ENCODE results near the gene SLC35A2.

SLC35A2 gene

DNA sequence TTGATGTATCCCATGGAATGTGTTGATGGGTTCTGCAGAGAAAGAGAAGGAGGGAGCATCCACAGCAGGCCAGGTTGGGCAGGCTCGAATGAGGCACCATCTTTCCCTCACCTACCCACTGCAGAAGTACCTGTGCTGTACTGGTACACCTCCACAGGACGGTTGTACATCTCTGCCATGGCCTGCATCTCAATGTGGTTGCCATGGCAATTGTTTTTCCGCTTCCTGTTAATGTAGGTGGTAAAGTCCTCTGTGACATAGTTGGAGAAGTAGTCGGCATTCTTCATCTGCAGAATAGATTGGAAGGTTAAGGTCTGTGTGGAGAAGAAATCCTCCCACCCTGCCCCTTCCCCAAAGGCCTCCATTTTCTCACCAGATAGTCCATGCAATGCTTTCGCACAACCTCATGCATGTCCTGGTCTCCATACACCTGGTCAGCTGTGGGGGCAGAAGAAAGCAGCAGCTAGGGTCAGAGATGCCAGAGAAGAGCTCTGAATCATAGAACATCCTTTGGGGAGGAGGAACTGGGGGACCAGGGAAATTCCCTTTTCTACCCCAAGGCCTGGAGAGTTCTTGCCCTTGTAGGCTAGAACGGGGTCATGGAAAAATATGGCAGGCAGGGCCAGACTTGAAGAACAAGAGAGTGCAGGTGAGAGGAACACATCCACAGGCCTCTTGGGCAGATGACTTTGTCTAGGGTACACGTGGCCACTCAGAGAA lies 23.3 kb upstream of the SLC35A2 start:
- peaks cover 43% of the 10 kb centered on the region for H3K36me3 Mint-ChIP-seq (ENCODE audit: low read depth)
- no peak overlapping the region for H3K4me3 Mint-ChIP-seq
- H3K4me1 Mint-ChIP-seq: peaks cover 7% of the 10 kb centered on the region
- TF ChIP-seq, protein P1, sequence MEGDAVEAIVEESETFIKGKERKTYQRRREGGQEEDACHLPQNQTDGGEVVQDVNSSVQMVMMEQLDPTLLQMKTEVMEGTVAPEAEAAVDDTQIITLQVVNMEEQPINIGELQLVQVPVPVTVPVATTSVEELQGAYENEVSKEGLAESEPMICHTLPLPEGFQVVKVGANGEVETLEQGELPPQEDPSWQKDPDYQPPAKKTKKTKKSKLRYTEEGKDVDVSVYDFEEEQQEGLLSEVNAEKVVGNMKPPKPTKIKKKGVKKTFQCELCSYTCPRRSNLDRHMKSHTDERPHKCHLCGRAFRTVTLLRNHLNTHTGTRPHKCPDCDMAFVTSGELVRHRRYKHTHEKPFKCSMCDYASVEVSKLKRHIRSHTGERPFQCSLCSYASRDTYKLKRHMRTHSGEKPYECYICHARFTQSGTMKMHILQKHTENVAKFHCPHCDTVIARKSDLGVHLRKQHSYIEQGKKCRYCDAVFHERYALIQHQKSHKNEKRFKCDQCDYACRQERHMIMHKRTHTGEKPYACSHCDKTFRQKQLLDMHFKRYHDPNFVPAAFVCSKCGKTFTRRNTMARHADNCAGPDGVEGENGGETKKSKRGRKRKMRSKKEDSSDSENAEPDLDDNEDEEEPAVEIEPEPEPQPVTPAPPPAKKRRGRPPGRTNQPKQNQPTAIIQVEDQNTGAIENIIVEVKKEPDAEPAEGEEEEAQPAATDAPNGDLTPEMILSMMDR (IDR thresholded peaks at IDR 0.05; ENCODE audit: unreplicated experiment in 3 of 3): no peak
- H3K9me3 Mint-ChIP-seq: peaks cover 15% of the 10 kb centered on the region
- H3K27me3 Mint-ChIP-seq (ENCODE audit: low read depth): no peaks in the 10 kb centered on the region
- H3K27ac Mint-ChIP-seq: no peak overlapping the region

- peaks cover under 1% of the 10 kb centered on the region for H3K4me1 Mint-ChIP-seq
- TF ChIP-seq, protein P1 (IDR thresholded peaks at IDR 0.05; ENCODE audit: unreplicated experiment in 3 of 3): no peak
These were observed 22.3 kb upstream of the SLC35A2 start for GRCh38 chrX:48933757-48934156.

DNA sequence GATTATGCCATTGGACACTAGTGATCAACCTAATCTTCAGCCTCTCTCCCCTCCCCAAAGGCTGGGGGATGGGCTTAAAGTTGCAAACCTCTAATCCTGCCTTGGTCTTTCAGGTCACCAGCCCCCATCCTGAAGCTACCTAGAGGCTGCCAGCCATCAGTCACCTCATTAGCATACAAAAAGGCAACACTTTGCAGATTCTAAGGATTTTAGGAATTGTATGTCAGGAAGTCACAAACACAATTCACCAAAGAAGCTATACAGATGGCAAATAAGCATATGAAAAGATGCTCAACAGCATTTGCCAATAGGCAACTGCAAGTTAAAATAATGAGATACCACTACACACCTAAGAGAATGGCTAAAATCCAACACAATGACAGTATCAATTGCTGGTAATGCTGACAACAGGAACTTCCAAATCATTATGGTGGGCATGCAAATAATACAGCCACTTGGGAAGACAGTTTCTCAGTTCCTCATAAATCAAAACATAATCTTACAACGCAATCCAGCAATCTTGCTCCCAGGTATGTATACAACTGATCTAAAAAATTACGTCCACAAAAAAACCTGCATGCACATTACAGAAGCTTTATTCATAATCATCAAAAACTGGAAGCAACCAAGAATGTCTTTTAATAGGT lies 16.4 kb upstream of the SLC35A2 start:
- Mint-ChIP-seq H3K9me3 (peaks cover 16% of the 10 kb centered on the region), H3K4me3 (no peak overlapping the region), H3K36me3 (ENCODE audit: low read depth) (peaks cover 48% of the 10 kb centered on the region), H3K27me3 (ENCODE audit: low read depth) (no peaks in the 10 kb centered on the region), H3K4me1 (no peaks in the 10 kb centered on the region), H3K27ac (no peak overlapping the region)
- TF ChIP-seq, protein P1 (IDR thresholded peaks at IDR 0.05; ENCODE audit: unreplicated experiment in 3 of 3): no peak

More at GRCh38 chrX:48933757-48934156, 22.3 kb upstream of the SLC35A2 start:
- H3K9me3 Mint-ChIP-seq: peaks cover 15% of the 10 kb centered on the region
- no peak overlapping the region for H3K4me3 Mint-ChIP-seq
- peaks cover 43% of the 10 kb centered on the region for H3K36me3 Mint-ChIP-seq (ENCODE audit: low read depth)
- no peaks in the 10 kb centered on the region for H3K27me3 Mint-ChIP-seq (ENCODE audit: low read depth)
- H3K27ac Mint-ChIP-seq: no peak overlapping the region

DNA sequence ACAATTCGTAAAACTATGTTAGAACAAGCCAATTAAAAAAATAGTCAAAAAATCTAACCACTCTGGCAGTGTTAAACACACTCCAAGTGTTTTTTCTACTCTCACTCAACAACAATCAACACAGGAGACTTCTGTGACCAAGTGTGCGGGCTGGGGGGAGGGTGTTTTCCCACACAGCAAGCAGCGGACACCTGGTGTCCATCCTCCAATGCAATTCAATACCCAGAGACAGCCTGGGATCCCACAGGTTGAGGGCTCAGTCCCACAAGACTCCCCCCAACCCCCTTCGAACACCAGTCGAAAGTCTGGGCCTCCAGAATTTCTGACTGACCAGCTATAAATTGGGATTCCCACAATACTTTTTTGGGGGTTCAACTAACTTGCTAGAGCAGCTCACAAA lies 15.7 kb upstream of the SLC35A2 start:
- Mint-ChIP-seq H3K27ac (no peak overlapping the region), H3K4me1 (no peaks in the 10 kb centered on the region), H3K27me3 (ENCODE audit: low read depth) (no peaks in the 10 kb centered on the region), H3K4me3 (no peak overlapping the region), H3K9me3 (peaks cover 15% of the 10 kb centered on the region), H3K36me3 (ENCODE audit: low read depth) (peaks cover 48% of the 10 kb centered on the region)
- TF ChIP-seq, protein P1 (IDR thresholded peaks at IDR 0.05; ENCODE audit: unreplicated experiment in 3 of 3): no peak

DNA sequence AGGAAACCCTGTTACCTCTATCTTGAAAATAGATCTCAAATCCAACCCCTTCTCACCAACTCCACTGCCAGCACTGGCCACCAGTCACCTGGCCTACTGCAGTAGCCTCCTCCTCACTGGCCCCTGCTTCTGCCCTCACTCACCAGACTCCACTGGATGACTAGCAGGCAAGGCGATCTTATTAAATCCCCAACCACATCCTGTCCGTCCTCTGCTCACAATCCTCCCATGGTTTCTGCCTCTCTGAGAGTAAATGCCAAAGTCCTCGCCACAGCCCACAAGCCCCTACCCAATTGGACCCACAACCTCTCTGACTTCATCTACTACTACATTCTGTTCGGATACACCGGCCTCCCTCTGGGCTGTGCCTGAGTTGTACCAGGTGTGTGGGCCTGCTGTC lies 12.8 kb upstream of the SLC35A2 start:
- H3K27ac Mint-ChIP-seq: no peak overlapping the region
- H3K9me3 Mint-ChIP-seq: peaks cover 22% of the 10 kb centered on the region
- peaks cover 7% of the 10 kb centered on the region for H3K4me1 Mint-ChIP-seq
- H3K36me3 Mint-ChIP-seq (ENCODE audit: low read depth): peaks cover 36% of the 10 kb centered on the region
- TF ChIP-seq, protein P1 (IDR thresholded peaks at IDR 0.05; ENCODE audit: unreplicated experiment in 3 of 3): no peak
- no peaks in the 10 kb centered on the region for H3K27me3 Mint-ChIP-seq (ENCODE audit: low read depth)
- H3K4me3 Mint-ChIP-seq: no peak overlapping the region
